SJCRH30 (cell line): ENCODE results near the gene ZDHHC3. TPM values are rescaled to one million over a fixed set of nuclear protein-coding genes. Genes with fewer than 3 reads are reported as not detected.
"Not testable (repeated sequence)": the region's sequence is repeated elsewhere in the genome, so short reads cannot be mapped to it uniquely, and the experiment has no call there.

Source experiments
- DNase-seq, 2 experiments: peaks; one replicate each; pipeline ENCODE4 v3.0.0-alpha.2; 2015 to 2020
- H3K27ac ChIP-seq: fragments of 250-450 bp; sonication (Bioruptor Pico); 2 replicates; pipeline ENCODE4 v1.5.1; 2020; ENCODE audit warnings: mild to moderate bottlenecking, moderate library complexity
- H3K27me3 ChIP-seq: fragments of 250-450 bp; sonication (Bioruptor Pico); 2 replicates; pipeline ENCODE4 v1.5.1; 2020; ENCODE audit warnings: mild to moderate bottlenecking, moderate library complexity
- H3K36me3 ChIP-seq: fragments of 250-450 bp; sonication (Bioruptor Pico); 2 replicates; pipeline ENCODE4 v1.5.1; 2020; ENCODE audit warnings: mild to moderate bottlenecking, moderate library complexity
- H3K4me1 ChIP-seq: fragments of 250-450 bp; sonication (Bioruptor Pico); 2 replicates; pipeline ENCODE4 v1.5.1; 2020; ENCODE audit warnings: mild to moderate bottlenecking, moderate library complexity
- H3K4me3 ChIP-seq: fragments of 250-450 bp; sonication (Bioruptor Pico); 2 replicates; pipeline ENCODE4 v1.5.1; 2020; ENCODE audit warnings: mild to moderate bottlenecking, moderate library complexity
- H3K9me3 ChIP-seq: fragments of 250-450 bp; sonication (Bioruptor Pico); replicated peaks from 2 replicates; pipeline ENCODE4 v1.5.1; 2020; ENCODE audit warnings: mild to moderate bottlenecking, moderate library complexity
- total RNA-seq: library from RNA; depleted of rRNA; stranded (reverse); fragments of >200 nt; shearing (Covaris generic); gene quantifications from 2 replicates; pipeline ENCODE4 v1.2.3, GENCODE V29; 2014

ZDHHC3 gene
- total RNA-seq, 1 experiment from 2014 or later, result 55.6 TPM

GRCh38 chr3:44989141-44989540 lies 13.2 kb upstream of the ZDHHC3 start:
- no peaks in the 10 kb centered on the region for H3K27me3 ChIP-seq
- peaks cover 7% of the 10 kb centered on the region; the same call in 1 of the 2 replicates for H3K4me1 ChIP-seq
- H3K27ac ChIP-seq, result no peak overlapping the region
- H3K36me3 ChIP-seq, result peaks cover 36% of the 10 kb centered on the region
- DNase-seq, result no peak
- no peaks in the 10 kb centered on the region for H3K9me3 ChIP-seq
- H3K4me3 ChIP-seq, result no peak overlapping the region

GRCh38 chr3:44988073-44988472 lies 12.1 kb upstream of the ZDHHC3 start:
- H3K27ac ChIP-seq, result no peak overlapping the region

GRCh38 chr3:44987332-44987731 lies 11.4 kb upstream of the ZDHHC3 start:
- peaks cover 32% of the 10 kb centered on the region for H3K36me3 ChIP-seq
- H3K4me1 ChIP-seq, result no peaks in the 10 kb centered on the region
- no peaks in the 10 kb centered on the region for H3K27me3 ChIP-seq
- DNase-seq, result no peak
- no peak overlapping the region for H3K4me3 ChIP-seq
- H3K9me3 ChIP-seq, result no peaks in the 10 kb centered on the region
- no peak overlapping the region for H3K27ac ChIP-seq

More at GRCh38 chr3:44988073-44988472, 12.1 kb upstream of the ZDHHC3 start:
- Histone ChIP-seq H3K4me3 (no peak overlapping the region), H3K27me3 (no peaks in the 10 kb centered on the region), H3K9me3 (no peaks in the 10 kb centered on the region), H3K4me1 (peaks cover under 1% of the 10 kb centered on the region; the same call in 1 of the 2 replicates), H3K36me3 (peaks cover 36% of the 10 kb centered on the region)
- no peak for DNase-seq

- not testable (repeated sequence) for H3K9me3 ChIP-seq, H3K27me3 ChIP-seq, DNase-seq, H3K27ac ChIP-seq, H3K4me3 ChIP-seq, H3K4me1 ChIP-seq
- H3K36me3 ChIP-seq, result peaks cover 26% of the 10 kb centered on the region; the same call in 1 of the 2 replicates
Observed at GRCh38 chr3:44986330-44986729, 10.4 kb upstream of the ZDHHC3 start.

- no peak overlapping the region for H3K27ac ChIP-seq
- H3K4me1 ChIP-seq, result no peaks in the 10 kb centered on the region
- H3K36me3 ChIP-seq, result peaks cover 13% of the 10 kb centered on the region; the same call in 1 of the 2 replicates
- no peak overlapping the region for H3K4me3 ChIP-seq
- H3K9me3 ChIP-seq, result no peaks in the 10 kb centered on the region
- DNase-seq, result no peak
- no peaks in the 10 kb centered on the region for H3K27me3 ChIP-seq
Observed at GRCh38 chr3:44984335-44984734, 8.4 kb upstream of the ZDHHC3 start.

- no peaks in the 10 kb centered on the region for H3K4me1 ChIP-seq
- peaks cover 13% of the 10 kb centered on the region; the same call in 1 of the 2 replicates for H3K36me3 ChIP-seq
- no peak for DNase-seq
- no peak overlapping the region for H3K27ac ChIP-seq
- no peaks in the 10 kb centered on the region for H3K9me3 ChIP-seq
- H3K4me3 ChIP-seq, result no peak overlapping the region
- H3K27me3 ChIP-seq, result no peaks in the 10 kb centered on the region
Observed at GRCh38 chr3:44983484-44983941, 7.5 kb upstream of the ZDHHC3 start.

- H3K4me3 ChIP-seq, result no peak overlapping the region
- H3K27me3 ChIP-seq, result no peaks in the 10 kb centered on the region
- H3K9me3 ChIP-seq, result no peaks in the 10 kb centered on the region
- H3K36me3 ChIP-seq, result peaks cover 13% of the 10 kb centered on the region; the same call in 1 of the 2 replicates
- H3K4me1 ChIP-seq, result no peaks in the 10 kb centered on the region
- no peak for DNase-seq
- no peak overlapping the region for H3K27ac ChIP-seq
Observed at GRCh38 chr3:44982817-44983216, 6.8 kb upstream of the ZDHHC3 start.

- no peak for DNase-seq
- H3K4me1 ChIP-seq, result no peaks in the 10 kb centered on the region
- H3K27ac ChIP-seq, result no peak overlapping the region
Observed at GRCh38 chr3:44981751-44982150, 5.8 kb upstream of the ZDHHC3 start.

GRCh38 chr3:44981220-44981619 lies 5.2 kb upstream of the ZDHHC3 start:
- Histone ChIP-seq H3K4me3 (no peak overlapping the region), H3K36me3 (peaks cover 5% of the 10 kb centered on the region; the same call in 1 of the 2 replicates), H3K4me1 (no peaks in the 10 kb centered on the region), H3K27me3 (no peaks in the 10 kb centered on the region), H3K9me3 (no peaks in the 10 kb centered on the region), H3K27ac (no peak overlapping the region)
- DNase-seq, result no peak

More at GRCh38 chr3:44981751-44982150, 5.8 kb upstream of the ZDHHC3 start:
- H3K36me3 ChIP-seq, result peaks cover 7% of the 10 kb centered on the region; the same call in 1 of the 2 replicates
- H3K27me3 ChIP-seq, result no peaks in the 10 kb centered on the region
- no peaks in the 10 kb centered on the region for H3K9me3 ChIP-seq
- no peak overlapping the region for H3K4me3 ChIP-seq

- peak overlapping the region; percentile 97 for H3K4me3 ChIP-seq
- DNase-seq, result no peak
Observed at GRCh38 chr3:44974416-44974815, 1.6 kb downstream of the ZDHHC3 start.

GRCh38 chr3:44970926-44971490 lies 5.0 kb downstream of the ZDHHC3 start:
- no peaks in the 10 kb centered on the region for H3K27me3 ChIP-seq
- no peak for DNase-seq
- H3K4me3 ChIP-seq, result no peak overlapping the region
- no peaks in the 10 kb centered on the region for H3K9me3 ChIP-seq
- H3K4me1 ChIP-seq, result peaks cover 5% of the 10 kb centered on the region
- no peaks in the 10 kb centered on the region for H3K36me3 ChIP-seq
- no peak overlapping the region for H3K27ac ChIP-seq

More at GRCh38 chr3:44974416-44974815, 1.6 kb downstream of the ZDHHC3 start:
- no peak overlapping the region for H3K27ac ChIP-seq
- H3K27me3 ChIP-seq, result no peaks in the 10 kb centered on the region
- no peaks in the 10 kb centered on the region for H3K36me3 ChIP-seq
- peaks cover 5% of the 10 kb centered on the region for H3K4me1 ChIP-seq
- no peaks in the 10 kb centered on the region for H3K9me3 ChIP-seq

GRCh38 chr3:44969828-44970179 lies 6.2 kb downstream of the ZDHHC3 start:
- Histone ChIP-seq H3K36me3 (no peaks in the 10 kb centered on the region), H3K4me1 (peaks cover 4% of the 10 kb centered on the region), H3K9me3 (no peaks in the 10 kb centered on the region), H3K27me3 (no peaks in the 10 kb centered on the region), H3K27ac (no peak overlapping the region), H3K4me3 (no peak overlapping the region)
- no peak for DNase-seq

- no peaks in the 10 kb centered on the region for H3K36me3 ChIP-seq
- no peak overlapping the region for H3K4me3 ChIP-seq
- H3K4me1 ChIP-seq, result no peaks in the 10 kb centered on the region
- no peaks in the 10 kb centered on the region for H3K9me3 ChIP-seq
- H3K27me3 ChIP-seq, result no peaks in the 10 kb centered on the region
- no peak for DNase-seq
- H3K27ac ChIP-seq, result no peak overlapping the region
Observed at GRCh38 chr3:44969154-44969827, 6.7 kb downstream of the ZDHHC3 start.

- H3K36me3 ChIP-seq, result no peaks in the 10 kb centered on the region
- H3K27ac ChIP-seq, result no peak overlapping the region
- no peaks in the 10 kb centered on the region for H3K9me3 ChIP-seq
- H3K4me1 ChIP-seq, result no peaks in the 10 kb centered on the region
- no peak overlapping the region for H3K4me3 ChIP-seq
- no peak for DNase-seq
- no peaks in the 10 kb centered on the region for H3K27me3 ChIP-seq
Observed at GRCh38 chr3:44968447-44968858, 7.5 kb downstream of the ZDHHC3 start.

GRCh38 chr3:44966795-44967278 lies 9.1 kb downstream of the ZDHHC3 start:
- Histone ChIP-seq H3K4me1 (no peaks in the 10 kb centered on the region), H3K36me3 (no peaks in the 10 kb centered on the region), H3K4me3 (no peak overlapping the region), H3K27ac (no peak overlapping the region), H3K27me3 (no peaks in the 10 kb centered on the region), H3K9me3 (no peaks in the 10 kb centered on the region)
- no peak for DNase-seq
